SK-N-SH (cell line): ENCODE measurements around the gene MTHFD2L.
A peak's percentile ranks its signal among the peaks of the same experiment; 100 is the strongest.

Experiments
- ELF1 ChIP-seq: IDR thresholded peaks from 2 replicates; pipeline ENCODE4 v1.4.0; 2012
- EP300 ChIP-seq, 2 experiments: IDR thresholded peaks; 2 replicates each; pipeline versions ENCODE4 v1.4.0 to v1.6.1; 2012; ENCODE audit warnings: borderline replicate concordance in 1 of 2, low read depth in 1 of 2, low read length in 1 of 2
- EZH2phosphoT487 ChIP-seq: fragments of 200-600 bp; sonication (generic); IDR thresholded peaks from 2 replicates; pipeline ENCODE4 v1.6.1; 2017; ENCODE audit warnings: low read depth, mixed run types, mild to moderate bottlenecking, antibody characterized with exemption, moderate library complexity, borderline replicate concordance
- GABPA ChIP-seq: IDR thresholded peaks from 2 replicates; pipeline ENCODE4 v1.4.0; 2012; ENCODE audit warnings: low read depth, mild to moderate bottlenecking
- JUND ChIP-seq: IDR thresholded peaks from 2 replicates; pipeline ENCODE4 v1.4.0; 2012
- NFIC ChIP-seq: IDR thresholded peaks from 2 replicates; pipeline ENCODE4 v1.4.0; 2012; ENCODE audit warnings: borderline replicate concordance
- RAD21 ChIP-seq: IDR thresholded peaks from 2 replicates; pipeline ENCODE4 v1.6.1; 2012; ENCODE audit warnings: mild to moderate bottlenecking, low read length
- RCOR1 ChIP-seq: fragments of 150-350 bp; IDR thresholded peaks from 2 replicates; pipeline ENCODE4 v1.6.1; 2017; ENCODE audit warnings: antibody characterized with exemption, low read length
- RXRA ChIP-seq: IDR thresholded peaks from 2 replicates; pipeline ENCODE4 v1.4.0; 2012; ENCODE audit warnings: low read depth, mild to moderate bottlenecking, borderline replicate concordance
- SMC3 ChIP-seq: IDR thresholded peaks from 2 replicates; pipeline ENCODE4 v1.6.1; 2012; ENCODE audit warnings: low read depth, low read length, improper control_type of control experiment
- TF ChIP-seq, protein P1 (sequence below): fragments of 200-600 bp; sonication (generic); IDR thresholded peaks from 2 replicates; pipeline ENCODE4 v1.6.1; 2017; ENCODE audit warnings: antibody characterized with exemption, mild to moderate bottlenecking, moderate library complexity
- TF ChIP-seq, protein P2 (sequence below): IDR thresholded peaks from 2 replicates; pipeline ENCODE4 v1.4.0; 2012; ENCODE audit warnings: low read depth
- TF ChIP-seq, protein P3 (sequence below): fragments of 150-350 bp; IDR thresholded peaks from 2 replicates; pipeline ENCODE4 v1.6.1; 2016; ENCODE audit warnings: mild to moderate bottlenecking, low read depth, low read length

DNA sequence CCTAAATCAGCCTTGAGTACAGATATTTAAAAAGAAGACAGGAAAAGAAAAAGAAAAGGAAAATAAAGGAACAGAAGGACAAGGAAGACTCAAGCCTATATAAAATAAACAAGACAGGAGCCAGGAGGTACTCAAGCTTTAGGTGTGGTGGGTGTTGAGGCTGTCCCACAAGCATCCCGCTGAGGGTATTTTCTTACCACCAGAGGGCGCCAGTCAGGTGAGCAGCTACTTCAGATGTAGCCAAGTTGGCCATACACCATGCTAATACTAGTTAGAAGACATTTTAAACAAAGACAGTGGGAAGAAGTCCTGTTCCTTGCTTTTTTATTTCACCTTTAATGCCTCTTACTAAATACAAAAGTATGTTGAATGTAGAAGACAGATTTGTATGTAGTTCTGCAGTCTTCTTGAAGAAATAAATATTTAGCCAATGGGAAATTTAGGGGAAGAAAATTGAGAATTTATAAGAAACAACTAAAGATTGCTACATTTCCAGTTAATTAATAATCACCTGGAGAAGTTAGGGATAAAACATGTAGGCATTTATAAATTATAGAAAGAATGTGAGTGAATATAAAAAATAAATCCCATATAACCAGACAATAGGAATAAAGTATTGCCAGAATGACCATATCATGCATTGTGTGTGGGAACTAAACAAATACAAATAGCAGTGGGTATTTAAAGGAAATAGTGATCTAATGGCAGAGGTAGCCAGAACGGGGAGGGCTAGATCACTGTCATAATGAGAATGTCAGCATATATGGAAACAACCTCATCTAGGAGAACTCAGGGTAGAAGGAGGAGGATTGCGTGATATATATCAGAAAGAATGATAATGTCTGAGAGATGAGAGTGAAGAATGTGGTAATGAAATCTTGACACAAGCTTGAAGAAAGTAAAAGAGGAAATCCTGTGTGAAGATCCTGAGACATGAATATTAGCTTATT is 71.0 kb downstream of the MTHFD2L start:
- no peak for TF ChIP-seq RXRA
- no peak for TF ChIP-seq JUND
- TF ChIP-seq, protein P1, sequence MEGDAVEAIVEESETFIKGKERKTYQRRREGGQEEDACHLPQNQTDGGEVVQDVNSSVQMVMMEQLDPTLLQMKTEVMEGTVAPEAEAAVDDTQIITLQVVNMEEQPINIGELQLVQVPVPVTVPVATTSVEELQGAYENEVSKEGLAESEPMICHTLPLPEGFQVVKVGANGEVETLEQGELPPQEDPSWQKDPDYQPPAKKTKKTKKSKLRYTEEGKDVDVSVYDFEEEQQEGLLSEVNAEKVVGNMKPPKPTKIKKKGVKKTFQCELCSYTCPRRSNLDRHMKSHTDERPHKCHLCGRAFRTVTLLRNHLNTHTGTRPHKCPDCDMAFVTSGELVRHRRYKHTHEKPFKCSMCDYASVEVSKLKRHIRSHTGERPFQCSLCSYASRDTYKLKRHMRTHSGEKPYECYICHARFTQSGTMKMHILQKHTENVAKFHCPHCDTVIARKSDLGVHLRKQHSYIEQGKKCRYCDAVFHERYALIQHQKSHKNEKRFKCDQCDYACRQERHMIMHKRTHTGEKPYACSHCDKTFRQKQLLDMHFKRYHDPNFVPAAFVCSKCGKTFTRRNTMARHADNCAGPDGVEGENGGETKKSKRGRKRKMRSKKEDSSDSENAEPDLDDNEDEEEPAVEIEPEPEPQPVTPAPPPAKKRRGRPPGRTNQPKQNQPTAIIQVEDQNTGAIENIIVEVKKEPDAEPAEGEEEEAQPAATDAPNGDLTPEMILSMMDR, result peak; percentile 96
- no peak for TF ChIP-seq EZH2phosphoT487
- TF ChIP-seq EP300 (IDR thresholded peaks at IDR 0.05; ENCODE audit: borderline replicate concordance in 1 of 2, low read depth in 1 of 2, low read length in 1 of 2), result no peak
- peak; percentile 68 for TF ChIP-seq RAD21
- no peak for TF ChIP-seq NFIC
- TF ChIP-seq ELF1, result no peak
- no peak for TF ChIP-seq RCOR1
- TF ChIP-seq GABPA, result no peak
- TF ChIP-seq SMC3, result peak; percentile 87
- TF ChIP-seq, protein P2, sequence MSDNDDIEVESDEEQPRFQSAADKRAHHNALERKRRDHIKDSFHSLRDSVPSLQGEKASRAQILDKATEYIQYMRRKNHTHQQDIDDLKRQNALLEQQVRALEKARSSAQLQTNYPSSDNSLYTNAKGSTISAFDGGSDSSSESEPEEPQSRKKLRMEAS, result no peak
- TF ChIP-seq, protein P3, sequence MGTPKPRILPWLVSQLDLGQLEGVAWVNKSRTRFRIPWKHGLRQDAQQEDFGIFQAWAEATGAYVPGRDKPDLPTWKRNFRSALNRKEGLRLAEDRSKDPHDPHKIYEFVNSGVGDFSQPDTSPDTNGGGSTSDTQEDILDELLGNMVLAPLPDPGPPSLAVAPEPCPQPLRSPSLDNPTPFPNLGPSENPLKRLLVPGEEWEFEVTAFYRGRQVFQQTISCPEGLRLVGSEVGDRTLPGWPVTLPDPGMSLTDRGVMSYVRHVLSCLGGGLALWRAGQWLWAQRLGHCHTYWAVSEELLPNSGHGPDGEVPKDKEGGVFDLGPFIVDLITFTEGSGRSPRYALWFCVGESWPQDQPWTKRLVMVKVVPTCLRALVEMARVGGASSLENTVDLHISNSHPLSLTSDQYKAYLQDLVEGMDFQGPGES, result no peak
